CD4-positive, alpha-beta T cell treated with Interferon gamma for 1 hour (primary cell): ENCODE data around the gene ARHGAP25.

Source experiments
- DNase-seq: peaks from one replicate; pipeline ENCODE4 v3.0.0-alpha.2; 2020

The ARHGAP25 gene

DNA sequence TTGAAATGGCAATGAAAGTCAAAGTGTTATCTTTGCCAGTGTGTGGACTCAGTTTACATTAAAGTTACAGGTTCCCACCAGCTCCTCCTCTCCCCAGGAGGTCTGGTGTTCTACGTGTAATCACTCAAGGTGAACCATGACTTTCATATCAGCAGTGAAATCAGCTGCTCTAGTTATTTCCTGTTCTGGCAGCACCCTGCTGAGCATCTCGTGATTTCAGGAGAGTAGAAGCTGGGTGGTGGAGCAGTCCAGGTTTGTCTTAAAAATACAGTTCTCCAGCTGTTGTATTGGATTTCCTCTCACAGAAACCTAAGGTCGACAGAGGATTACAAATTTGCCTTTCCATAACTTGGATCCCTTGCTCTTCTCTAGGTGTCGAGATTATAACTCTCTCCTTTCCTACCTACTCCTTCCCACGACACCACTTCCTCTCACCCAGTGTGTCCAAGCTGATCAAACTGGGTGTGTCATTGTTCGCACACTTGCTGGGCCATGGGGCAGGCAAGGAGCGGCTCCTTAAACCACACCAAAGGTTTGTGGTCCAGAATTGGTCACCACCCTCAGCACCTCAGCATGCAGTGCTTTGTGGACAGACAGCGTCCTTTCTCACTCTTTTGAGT, 13.0 kb upstream of the ARHGAP25 start:
- DNase-seq = peak; percentile 33

DNA sequence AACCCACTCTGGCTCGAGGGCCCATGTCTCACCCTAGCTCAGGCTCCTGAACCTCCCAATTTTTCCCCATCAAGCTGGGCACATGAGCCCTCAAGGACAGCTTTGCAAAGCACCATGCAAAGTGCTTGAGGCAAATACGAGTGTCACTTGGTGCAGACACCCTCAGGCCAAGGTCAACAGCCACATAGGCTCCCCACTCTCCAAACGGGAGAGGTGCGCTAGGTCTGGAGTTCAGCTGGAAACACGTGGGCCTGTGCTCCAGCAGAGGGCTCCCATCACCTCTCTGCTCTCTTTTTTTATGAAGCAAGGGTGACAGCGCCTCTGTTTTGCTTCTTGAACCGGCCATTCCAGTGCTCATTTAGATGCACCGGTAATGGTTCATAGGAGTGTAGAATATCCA, 11.9 kb upstream of the ARHGAP25 start:
- no peak for DNase-seq

GRCh38 chr2:68723181-68723580, 11.4 kb upstream of the ARHGAP25 start:
- DNase-seq = no peak

- no peak for DNase-seq
Measured at GRCh38 chr2:68726100-68726499, 8.5 kb upstream of the ARHGAP25 start.

GRCh38 chr2:68726608-68727367, 7.8 kb upstream of the ARHGAP25 start:
- DNase-seq = peak; percentile 75

- DNase-seq = no peak
Measured at GRCh38 chr2:68727683-68728375, 6.8 kb upstream of the ARHGAP25 start.

DNA sequence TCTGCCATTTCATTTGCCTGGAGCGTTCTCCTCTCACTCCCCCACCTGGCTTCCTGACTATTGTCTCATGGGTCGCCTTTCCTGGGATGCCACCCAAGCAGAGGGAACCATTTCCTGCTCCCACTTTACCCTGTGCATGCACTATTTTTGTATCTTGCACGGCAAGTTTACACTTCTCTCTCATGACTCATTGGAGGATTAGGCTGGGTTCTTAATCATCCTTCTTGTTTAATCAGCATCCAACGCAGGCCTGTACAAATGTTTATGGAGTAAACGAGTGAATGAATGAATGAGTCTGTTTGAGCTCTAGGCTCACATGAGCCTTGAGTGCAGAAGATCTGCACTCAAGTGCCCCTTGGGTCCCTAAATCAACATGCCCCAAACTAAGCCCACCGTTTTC, 3.8 kb upstream of the ARHGAP25 start:
- no peak for DNase-seq

DNA sequence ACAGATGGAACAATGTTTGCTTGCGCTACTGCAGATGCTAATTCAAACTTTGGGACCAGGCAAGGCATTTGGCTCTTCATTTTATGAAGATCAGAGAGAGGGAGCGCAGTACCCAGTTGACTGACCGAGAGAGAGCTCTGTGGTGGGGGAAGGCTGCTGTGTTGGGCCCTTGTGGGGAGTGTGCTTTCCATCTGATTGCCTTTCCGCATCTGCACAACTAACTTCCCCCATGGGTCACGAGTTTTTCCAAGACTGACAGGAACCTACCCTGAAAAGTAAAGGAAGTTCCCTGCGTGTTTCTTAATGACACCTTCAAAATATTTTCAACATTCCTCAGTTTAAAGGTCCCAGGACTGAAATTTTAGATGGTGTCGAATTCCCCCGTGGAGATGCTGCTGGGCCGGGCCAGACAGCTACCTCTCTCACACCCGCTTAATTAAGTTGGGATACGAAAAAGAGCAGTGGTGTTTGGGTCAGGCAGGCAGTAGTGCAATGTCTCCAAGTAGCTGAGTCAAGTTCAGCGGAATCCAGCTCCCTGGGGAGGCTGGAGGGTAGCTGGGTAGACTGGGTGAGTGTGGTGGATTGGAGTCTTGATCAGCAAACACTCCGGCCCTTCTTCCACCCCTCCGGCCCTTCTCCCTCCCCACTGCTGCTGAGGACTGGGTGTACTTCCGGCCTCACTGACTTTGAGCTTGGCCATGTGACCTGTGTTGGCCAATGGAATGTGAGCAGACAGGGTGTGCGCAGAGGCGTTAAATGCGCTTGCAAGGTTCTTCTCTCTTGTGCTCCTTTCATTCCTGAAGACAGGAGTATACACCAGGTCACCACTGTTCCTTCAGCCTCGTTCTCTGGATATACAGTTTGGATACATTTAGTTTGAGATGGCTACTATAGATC, 2.3 kb upstream of the ARHGAP25 start:
- DNase-seq = no peak

GRCh38 chr2:68733365-68733764, 1.2 kb upstream of the ARHGAP25 start:
- no peak for DNase-seq

GRCh38 chr2:68734176-68734575, 435 bp upstream of the ARHGAP25 start:
- DNase-seq = no peak

- DNase-seq = no peak
Measured at GRCh38 chr2:68736086-68736485, 1.5 kb downstream of the ARHGAP25 start.

DNA sequence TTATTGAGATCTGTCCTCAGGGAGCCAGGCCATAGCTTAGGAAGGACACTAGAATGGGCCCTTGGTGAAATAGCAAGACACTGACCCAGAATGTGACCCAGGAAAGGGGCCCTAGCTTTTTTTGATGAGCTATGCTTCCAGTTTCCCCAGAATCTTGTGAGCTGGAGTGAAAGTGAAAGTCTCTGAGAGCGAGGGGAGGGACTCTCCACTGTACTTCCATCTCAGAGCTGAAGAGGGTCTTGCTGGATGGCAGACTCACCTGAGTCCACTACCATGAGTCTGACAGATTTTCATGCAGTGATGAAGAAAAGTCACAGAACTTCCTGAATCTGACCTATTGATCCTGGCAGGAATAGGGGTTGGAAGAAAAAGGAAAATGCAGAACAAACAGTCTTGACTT, 3.1 kb downstream of the ARHGAP25 start:
- DNase-seq = peak; percentile 31

- no peak for DNase-seq
Measured at GRCh38 chr2:68738906-68739594, 4.4 kb downstream of the ARHGAP25 start.

- no peak for DNase-seq
Measured at GRCh38 chr2:68739595-68740399, 5.2 kb downstream of the ARHGAP25 start.

GRCh38 chr2:68740400-68740914, 5.8 kb downstream of the ARHGAP25 start:
- DNase-seq = no peak

- no peak for DNase-seq
Measured at GRCh38 chr2:68741238-68741637, 6.6 kb downstream of the ARHGAP25 start.

- no peak for DNase-seq
Measured at GRCh38 chr2:68741805-68742306, 7.2 kb downstream of the ARHGAP25 start.

DNA sequence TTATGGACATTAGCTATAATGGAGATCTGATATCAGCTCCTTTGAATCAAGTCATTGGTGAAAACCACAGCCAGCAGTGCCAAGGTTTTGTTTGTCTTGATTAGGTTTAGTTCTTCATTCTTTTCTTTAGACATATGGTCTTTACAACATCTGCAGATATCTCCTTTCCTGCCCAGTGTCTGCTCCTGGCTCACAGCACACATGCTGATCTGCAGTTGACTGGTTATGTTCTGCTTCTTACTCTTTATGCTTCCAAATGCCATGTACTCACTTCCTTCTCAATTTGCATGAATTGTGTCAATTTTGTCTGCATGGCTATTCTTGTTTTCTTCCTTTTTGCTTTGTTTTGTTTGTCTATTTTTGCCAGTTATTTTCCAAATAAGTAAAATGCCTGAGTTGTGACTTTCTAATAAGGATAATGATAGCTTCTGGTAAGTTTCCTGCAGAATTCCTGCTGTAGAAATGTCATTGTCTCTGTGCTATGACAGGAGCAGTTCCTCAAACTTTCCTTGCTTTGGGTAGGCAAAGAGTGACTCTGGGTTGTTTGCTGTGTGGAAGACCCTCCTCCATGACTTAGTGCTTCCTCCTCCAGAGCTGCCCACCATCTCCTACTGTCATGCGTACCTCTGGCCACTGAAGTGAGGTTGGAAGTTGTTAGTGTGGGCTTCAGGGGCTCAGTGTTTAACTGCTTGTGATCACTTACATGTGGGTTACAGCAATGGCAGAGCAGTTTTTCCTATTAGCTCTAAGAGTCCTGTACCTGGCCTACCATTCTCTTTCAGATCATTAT, 8.2 kb downstream of the ARHGAP25 start:
- no peak for DNase-seq

- DNase-seq = no peak
Measured at GRCh38 chr2:68743531-68743930, 8.9 kb downstream of the ARHGAP25 start.

DNA sequence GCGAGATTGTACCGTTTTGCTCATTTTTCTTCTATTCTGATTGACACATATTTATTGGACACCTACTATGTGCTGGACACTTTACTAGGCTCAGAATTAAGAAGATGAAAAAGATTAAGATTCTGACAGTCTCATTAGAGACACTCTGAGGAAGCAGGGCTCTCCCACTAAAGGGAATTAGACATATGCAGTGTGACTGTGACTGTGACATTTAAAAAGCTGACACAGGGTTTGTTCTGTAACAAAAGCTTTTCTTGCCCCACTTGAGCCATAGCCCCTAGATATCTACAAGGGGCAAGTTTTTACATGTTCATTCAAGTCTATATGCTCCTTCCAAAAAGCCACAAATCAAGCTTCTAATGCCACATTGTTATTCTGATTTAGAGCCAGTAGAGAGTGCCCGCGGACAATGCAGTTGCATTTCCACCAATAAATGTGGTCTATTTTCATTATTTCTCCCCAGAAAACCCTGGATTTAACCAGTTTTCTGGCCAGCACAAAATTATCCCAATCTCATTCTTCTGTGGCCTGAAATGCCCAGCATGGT, 9.8 kb downstream of the ARHGAP25 start:
- DNase-seq = no peak
